ENCODE results near the gene CNNM4.
"Not testable (repeated sequence)": the region's sequence is repeated elsewhere in the genome, so short reads cannot be mapped to it uniquely, and the experiment has no call there.

DNA sequence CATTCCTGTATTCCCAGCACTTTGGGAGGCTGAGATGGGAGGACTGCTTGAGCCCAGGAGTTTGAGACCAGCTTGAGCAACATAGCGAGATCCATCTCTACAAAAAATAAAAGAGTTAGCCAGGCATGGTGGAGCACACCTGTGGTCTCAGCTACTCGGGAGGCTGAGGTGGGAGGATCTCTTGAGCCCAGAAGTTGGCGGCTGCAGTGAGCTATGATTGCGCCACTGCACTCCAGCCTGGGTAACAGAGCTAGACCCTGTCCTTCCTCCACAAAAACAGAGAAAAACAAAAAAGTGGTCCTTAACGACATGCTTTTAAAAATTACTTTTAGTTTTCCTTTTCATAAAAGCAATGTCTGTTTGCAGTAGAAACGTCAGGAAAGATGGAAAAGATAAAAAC is 35.8 kb downstream of the CNNM4 start:
- TF ChIP-seq, protein P1, sequence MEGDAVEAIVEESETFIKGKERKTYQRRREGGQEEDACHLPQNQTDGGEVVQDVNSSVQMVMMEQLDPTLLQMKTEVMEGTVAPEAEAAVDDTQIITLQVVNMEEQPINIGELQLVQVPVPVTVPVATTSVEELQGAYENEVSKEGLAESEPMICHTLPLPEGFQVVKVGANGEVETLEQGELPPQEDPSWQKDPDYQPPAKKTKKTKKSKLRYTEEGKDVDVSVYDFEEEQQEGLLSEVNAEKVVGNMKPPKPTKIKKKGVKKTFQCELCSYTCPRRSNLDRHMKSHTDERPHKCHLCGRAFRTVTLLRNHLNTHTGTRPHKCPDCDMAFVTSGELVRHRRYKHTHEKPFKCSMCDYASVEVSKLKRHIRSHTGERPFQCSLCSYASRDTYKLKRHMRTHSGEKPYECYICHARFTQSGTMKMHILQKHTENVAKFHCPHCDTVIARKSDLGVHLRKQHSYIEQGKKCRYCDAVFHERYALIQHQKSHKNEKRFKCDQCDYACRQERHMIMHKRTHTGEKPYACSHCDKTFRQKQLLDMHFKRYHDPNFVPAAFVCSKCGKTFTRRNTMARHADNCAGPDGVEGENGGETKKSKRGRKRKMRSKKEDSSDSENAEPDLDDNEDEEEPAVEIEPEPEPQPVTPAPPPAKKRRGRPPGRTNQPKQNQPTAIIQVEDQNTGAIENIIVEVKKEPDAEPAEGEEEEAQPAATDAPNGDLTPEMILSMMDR (IDR thresholded peaks at IDR 0.05) = not testable (repeated sequence)
- not testable (repeated sequence) for TF ChIP-seq POLR2A (IDR thresholded peaks at IDR 0.05)

Data from right lobe of liver (tissue), 4 donors.